ENCODE data around the gene FXN.

Gene FXN

GRCh38 chr9:69143291-69143690, 107.7 kb downstream of the FXN start:
- DNase-seq (ENCODE audit: low spot score), result no peak

- DNase-seq (ENCODE audit: low spot score), result no peak
Measured at GRCh38 chr9:69145144-69145715, 109.7 kb downstream of the FXN start.

GRCh38 chr9:69147041-69147834, 111.7 kb downstream of the FXN start:
- DNase-seq (ENCODE audit: low spot score), result no peak

- peak; percentile 54 for DNase-seq (ENCODE audit: low spot score)
Measured at GRCh38 chr9:69149321-69149807, 113.8 kb downstream of the FXN start.
